K562 (cell line): ENCODE measurements around the gene MED20. TPM values are rescaled to one million over a fixed set of nuclear protein-coding genes. Genes with fewer than 3 reads are reported as not detected.

ENCODE experiments used
- BDP1 ChIP-seq: IDR thresholded peaks from 3 replicates; pipeline ENCODE4 v1.6.1; 2011; ENCODE audit not compliant: insufficient read length, insufficient read depth
- BMI1 ChIP-seq: fragments of 150-350 bp; IDR thresholded peaks from 2 replicates; pipeline ENCODE4 v1.6.1; 2014; ENCODE audit warnings: low read length
- CBX5 ChIP-seq: IDR thresholded peaks from 2 replicates; pipeline ENCODE4 v1.6.1; 2014; ENCODE audit warnings: low read depth, borderline replicate concordance
- CREB3L1 ChIP-seq: fragments of 450-650 bp; IDR thresholded peaks from 2 replicates; pipeline ENCODE4 v1.6.1; 2014; ENCODE audit warnings: low read depth, mild to moderate bottlenecking, moderate library complexity, borderline replicate concordance
- ESRRB ChIP-seq: fragments of 250-450 bp; sonication (Bioruptor Pico); IDR thresholded peaks from 2 replicates; pipeline ENCODE4 v1.5.0; 2020; ENCODE audit warnings: mild to moderate bottlenecking, moderate library complexity, borderline replicate concordance
- HOMEZ ChIP-seq: fragments of 250-450 bp; sonication (Bioruptor Pico); IDR thresholded peaks from 2 replicates; pipeline ENCODE4 v1.4.0; 2020; ENCODE audit warnings: mild to moderate bottlenecking, moderate library complexity
- MGA ChIP-seq: fragments of 450-650 bp; IDR thresholded peaks from 2 replicates; pipeline ENCODE4 v1.6.1; 2016; ENCODE audit warnings: mild to moderate bottlenecking, moderate library complexity
- RBM25 ChIP-seq: fragments of 200-400 bp; formaldehyde crosslinking; IDR thresholded peaks from 2 replicates; pipeline ENCODE4 v1.6.1; 2018; ENCODE audit warnings: low read length, low read depth, moderate library complexity; ENCODE audit not compliant: severe bottlenecking
- ZNF224 ChIP-seq: sonication (generic); formaldehyde crosslinking; IDR thresholded peaks from 2 replicates; pipeline ENCODE4 v1.8.0; 2022; ENCODE audit warnings: mild to moderate bottlenecking, missing genetic modification reagents
- ZNF551 ChIP-seq: fragments of 250-450 bp; sonication (Bioruptor Pico); IDR thresholded peaks from 2 replicates; pipeline ENCODE4 v1.5.0; 2021; ENCODE audit warnings: mild to moderate bottlenecking, moderate library complexity
- polyA plus RNA-seq, 8 experiments: library from polyadenylated mRNA; depleted of rRNA in 4 of 8; stranded (reverse) in 5 of 8; unstranded in 3 of 8; fragments of >200 nt; fragmentation: Nextera tagmentation in 2 of 8; fragmentation: Illumina TruSeq in 1 of 8; extraction: Ambion mirVana in 2 of 8; extraction: Trizol in 1 of 8; gene quantifications; 2 replicates each; pipeline versions ENCODE4 v1.2.1 to v1.2.3, GENCODE V29; 2011 to 2014; ENCODE audit warnings: inconsistent platforms in 1 of 8, missing spikeins in 1 of 8
- total RNA-seq, 7 experiments: library from RNA; depleted of rRNA in 6 of 7; stranded (reverse); fragments of >200 nt in 6 of 7; fragmentation: Illumina TruSeq in 2 of 7; extraction: Trizol in 2 of 7; gene quantifications; 2 replicates each; pipeline versions ENCODE4 v1.2.1 to v1.2.3, GENCODE V29; 2011 to 2021; ENCODE audit warnings: low replicate concordance in 1 of 7

The MED20 gene
- total and polyA plus RNA-seq, 9 of the 15 experiments (the other 6 are each of a cell fraction or from before 2014, with no cell fraction given): 27.3 to 80.9 (median 46.0) TPM

GRCh38 chr6:41920921-41921711 is at the start of gene MED20, which contains the start of gene BYSL (continued):
- TF ChIP-seq MGA (peak; percentile 87), ZNF224 (CRISPR knock-in tag) (no peak), HOMEZ (no peak), ESRRB (no peak), CBX5 (no peak), RBM25 (no peak), BDP1 (no peak), BMI1 (no peak), CREB3L1 (peak; percentile 93), ZNF551 (CRISPR knock-in tag) (no peak)
